ENCODE data around the gene TNFRSF4.
"Not testable (repeated sequence)": the region's sequence is repeated elsewhere in the genome, so short reads cannot be mapped to it uniquely, and the experiment has no call there.

The TNFRSF4 gene

DNA sequence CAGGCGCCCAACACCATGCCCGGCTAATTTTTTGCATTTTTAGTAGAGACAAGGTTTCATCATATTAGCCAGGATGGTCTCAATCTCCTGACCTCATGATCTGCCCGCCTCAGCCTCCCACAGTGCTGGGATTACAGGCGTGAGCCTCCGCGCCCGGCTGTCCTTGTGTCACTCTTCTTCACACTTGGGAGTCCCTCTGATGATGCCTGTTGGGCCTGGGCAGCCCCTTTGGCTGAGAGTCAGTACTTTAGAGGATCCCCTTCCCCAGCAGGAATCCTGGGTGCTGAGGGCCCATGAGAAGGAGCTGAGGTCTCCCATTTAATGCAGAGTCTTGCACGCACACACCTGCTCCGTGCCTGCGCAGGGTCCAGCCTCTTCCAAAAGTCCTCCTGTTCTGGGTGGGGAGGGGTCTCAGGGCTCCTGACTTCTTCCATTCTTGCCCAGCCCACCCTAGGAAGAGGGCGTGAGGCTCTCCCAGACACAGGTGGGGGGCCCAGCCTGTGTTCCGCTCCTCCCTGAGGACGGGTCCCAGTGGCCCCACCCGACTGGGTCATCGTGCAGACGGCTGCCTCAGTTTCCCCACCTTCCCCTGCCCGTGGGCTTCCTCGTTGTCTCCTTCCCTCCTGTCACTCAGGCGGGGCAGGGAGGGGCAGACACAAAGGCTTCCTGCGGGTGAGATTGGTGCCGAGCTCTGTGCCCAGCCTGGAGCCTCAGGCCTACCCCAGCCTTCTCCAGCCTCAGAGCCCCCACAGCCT is 36.3 kb downstream of the TNFRSF4 start:
- peak overlapping the region in 9 of 11 experiments; percentile 6 to 97 (median 93); a peak in 17 of 22 replicates for H3K4me2 ChIP-seq
- H3K4me3 ChIP-seq, result no peak overlapping the region
- H3K9me3 ChIP-seq (replicated peaks in 1 of 11), result no peaks in the 10 kb centered on the region
- peaks cover 0 to 86% (median 20%) of the 10 kb centered on the region in 11 experiments; a peak in 15 of 22 replicates for H3K27me3 ChIP-seq
- peak overlapping the region in 2 of 11 experiments; percentile 18 to 47; a peak in 1 of 22 replicates for H3K9ac ChIP-seq
- peaks cover 23 to 96% (median 91%) of the 10 kb centered on the region in 10 experiments; a peak in 19 of 20 replicates for H3K4me1 ChIP-seq
- H4K20me1 ChIP-seq, result peaks cover 0 to 30% (median 11%) of the 10 kb centered on the region in 11 experiments; a peak in 12 of 22 replicates
- H3K36me3 ChIP-seq, result no peaks in the 10 kb centered on the region
- H3K27ac ChIP-seq, result no peak overlapping the region
- TF ChIP-seq Cebpa-rat (IDR thresholded peaks at IDR 0.05), result no peak

DNA sequence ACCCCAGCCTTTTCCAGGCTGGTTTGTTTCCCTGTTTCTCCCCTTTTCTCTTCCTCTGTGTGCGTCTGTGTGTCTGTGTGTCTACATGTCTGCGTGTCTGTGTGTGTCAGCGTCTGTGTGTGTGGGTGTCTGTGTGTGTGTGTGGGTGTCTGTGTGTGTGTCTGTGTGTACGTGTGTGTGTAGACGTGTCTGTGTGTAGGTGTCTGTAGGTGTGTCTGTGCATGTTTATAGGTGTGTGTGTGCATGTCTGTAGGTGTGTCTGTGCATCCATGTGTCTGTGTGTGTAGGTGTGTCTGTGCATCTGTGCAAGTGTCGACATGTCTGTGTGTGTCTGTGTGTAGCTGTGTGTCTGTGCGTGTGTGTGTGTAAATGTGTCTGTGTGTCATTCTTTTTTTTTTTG is 37.0 kb downstream of the TNFRSF4 start:
- no peak overlapping the region for H3K9ac ChIP-seq
- peak overlapping the region in 9 of 11 experiments; percentile 6 to 97 (median 93); a peak in 17 of 22 replicates for H3K4me2 ChIP-seq
- H3K27me3 ChIP-seq, result peaks cover 0 to 85% (median 20%) of the 10 kb centered on the region in 11 experiments; a peak in 15 of 22 replicates
- no peak overlapping the region for H3K27ac ChIP-seq
- no peaks in the 10 kb centered on the region for H3K9me3 ChIP-seq (replicated peaks in 1 of 11)
- H3K4me1 ChIP-seq, result peaks cover 22 to 96% (median 90%) of the 10 kb centered on the region in 10 experiments
- H4K20me1 ChIP-seq, result peaks cover 0 to 34% (median 11%) of the 10 kb centered on the region in 11 experiments; a peak in 12 of 22 replicates
- H3K36me3 ChIP-seq, result no peaks in the 10 kb centered on the region
- TF ChIP-seq Cebpa-rat (IDR thresholded peaks at IDR 0.05), result no peak
- no peak overlapping the region for H3K4me3 ChIP-seq

DNA sequence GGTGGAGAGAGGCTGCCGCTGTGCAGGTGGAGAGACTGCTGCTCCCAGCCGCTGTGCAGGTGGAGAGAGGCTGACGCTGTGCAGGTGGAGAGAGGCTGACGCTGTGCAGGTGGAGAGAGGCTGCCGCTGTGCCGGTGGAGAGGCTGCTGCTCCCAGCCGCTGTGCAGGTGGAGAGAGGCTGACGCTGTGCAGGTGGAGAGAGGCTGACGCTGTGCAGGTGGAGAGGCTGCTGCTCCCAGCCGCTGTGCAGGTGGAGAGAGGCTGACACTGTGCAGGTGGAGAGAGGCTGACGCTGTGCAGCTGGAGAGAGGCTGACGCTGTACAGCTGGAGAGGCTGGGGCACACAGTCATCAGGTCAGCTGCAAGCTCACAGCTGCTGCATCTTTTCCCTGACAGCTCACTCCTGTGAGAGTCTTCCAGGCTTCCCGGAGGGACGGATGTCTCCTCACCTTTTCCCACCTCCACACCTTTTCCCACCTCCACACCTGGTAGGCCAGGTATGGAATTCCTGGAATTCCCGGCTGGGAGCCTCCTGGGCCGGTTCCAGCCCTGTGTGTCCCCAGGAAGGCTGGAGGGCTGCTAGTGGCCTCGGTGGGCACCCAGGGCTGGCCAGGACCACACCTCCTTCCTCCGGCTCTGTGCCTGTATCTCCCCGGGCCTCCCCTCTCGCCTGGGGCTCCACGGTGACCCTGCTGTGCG is 37.7 kb downstream of the TNFRSF4 start:
- Histone ChIP-seq H3K27me3 (peaks cover 0 to 88% (median 21%) of the 10 kb centered on the region in 11 experiments; a peak in 15 of 22 replicates), H3K4me1 (peaks cover 29 to 96% (median 90%) of the 10 kb centered on the region in 10 experiments), H4K20me1 (peaks cover 0 to 41% (median 15%) of the 10 kb centered on the region in 11 experiments; a peak in 13 of 22 replicates), H3K4me2 (peak overlapping the region in 8 of 11 experiments; percentile 52 to 97 (median 94); a peak in 15 of 22 replicates)
- not testable (repeated sequence) for H3K9ac ChIP-seq; H3K36me3 ChIP-seq; H3K27ac ChIP-seq; H3K4me3 ChIP-seq; H3K9me3 ChIP-seq (replicated peaks in 1 of 11)

- Histone ChIP-seq H3K9me3 (replicated peaks in 1 of 11) (no peaks in the 10 kb centered on the region), H3K4me1 (peaks cover 37 to 99% (median 95%) of the 10 kb centered on the region in 10 experiments), H3K36me3 (no peaks in the 10 kb centered on the region), H4K20me1 (peaks cover 0 to 49% (median 20%) of the 10 kb centered on the region in 11 experiments; a peak in 13 of 22 replicates), H3K27me3 (peaks cover 0 to 96% (median 29%) of the 10 kb centered on the region in 11 experiments; a peak in 16 of 22 replicates), H3K4me2 (peak overlapping the region in 8 of 11 experiments; percentile 52 to 99 (median 94); a peak in 13 of 22 replicates), H3K27ac (no peak overlapping the region), H3K9ac (no peak overlapping the region), H3K4me3 (no peak overlapping the region)
- no peak for TF ChIP-seq Cebpa-rat (IDR thresholded peaks at IDR 0.05)
Measured at GRCh38 chr1:1175221-1176062, 38.5 kb downstream of the TNFRSF4 start.

GRCh38 chr1:1173793-1174415 is 40.0 kb downstream of the TNFRSF4 start, which contains the start of gene TTLL10:
Gene TTLL10 (plus strand): TSS chr1:1173880. CDS start chr1:1179216, 5,336 bp downstream.
- H3K9me3 ChIP-seq (replicated peaks in 1 of 11), result no peaks in the 10 kb centered on the region
- no peak for TF ChIP-seq Cebpa-rat (IDR thresholded peaks at IDR 0.05)
- H3K9ac ChIP-seq, result peak within 1 kb of the TSS in 2 of 11 experiments; percentile 21 to 48; a peak in 2 of 22 replicates
- no peak within 1 kb of the TSS; a peak in 1 of 20 replicates for H3K4me3 ChIP-seq
- peak within 1 kb of the TSS in 10 of 11 experiments; percentile 5 to 99 (median 84); a peak in 18 of 22 replicates for H3K4me2 ChIP-seq
- peaks cover 38 to 100% (median 98%) of the 10 kb centered on the region in 10 experiments for H3K4me1 ChIP-seq
- H4K20me1 ChIP-seq, result peaks cover 0 to 47% (median 19%) of the 10 kb centered on the region in 11 experiments; a peak in 12 of 22 replicates
- peaks cover 10 to 98% (median 42%) of the 10 kb centered on the region in 11 experiments; a peak in 20 of 22 replicates for H3K27me3 ChIP-seq
- H3K36me3 ChIP-seq, result no peaks in the 10 kb centered on the region
- H3K27ac ChIP-seq, result no peak within 1 kb of the TSS

GRCh38 chr1:1173061-1173792 is 40.7 kb downstream of the TNFRSF4 start:
- peak overlapping the region in 2 of 11 experiments; percentile 21 to 48; a peak in 2 of 22 replicates for H3K9ac ChIP-seq
- peaks cover 11 to 98% (median 47%) of the 10 kb centered on the region in 11 experiments; a peak in 20 of 22 replicates for H3K27me3 ChIP-seq
- no peaks in the 10 kb centered on the region for H3K36me3 ChIP-seq
- TF ChIP-seq Cebpa-rat (IDR thresholded peaks at IDR 0.05), result no peak
- peak overlapping the region in 10 of 11 experiments; percentile 5 to 99 (median 84); a peak in 18 of 22 replicates for H3K4me2 ChIP-seq
- no peaks in the 10 kb centered on the region for H3K9me3 ChIP-seq (replicated peaks in 1 of 11)
- no peak overlapping the region; a peak in 1 of 20 replicates for H3K4me3 ChIP-seq
- H3K4me1 ChIP-seq, result peaks cover 35 to 100% (median 97%) of the 10 kb centered on the region in 10 experiments
- H4K20me1 ChIP-seq, result peaks cover 0 to 43% (median 19%) of the 10 kb centered on the region in 11 experiments; a peak in 10 of 22 replicates
- no peak overlapping the region for H3K27ac ChIP-seq
